Panc1 (cell line): ENCODE measurements around the gene MAP3K13. TPM values are rescaled to one million over a fixed set of nuclear protein-coding genes. Genes with fewer than 3 reads are reported as not detected.
A peak's percentile ranks its signal among the peaks of the same experiment; 100 is the strongest.
"Not testable (repeated sequence)": the region's sequence is repeated elsewhere in the genome, so short reads cannot be mapped to it uniquely, and the experiment has no call there.

Experiments used
- ATAC-seq: fragments of 200-7000 bp; cut with Tn5 transposase; 2 replicates; pipeline ENCODE4 v1.9.1; 2020; ENCODE audit warnings: mild to moderate bottlenecking, moderate library complexity
- BruUV-seq: library from RNA; stranded (reverse); fragments of 400-500 nt; replicated peaks from 2 replicates; lab custom pipeline; 2021; lab: Mats Ljungman, UMichigan
- CTCF ChIA-PET: fragments of 300-600 bp; sonication (Branson Sonifier 250); formaldehyde crosslinking; loops from one replicate; lab custom pipeline; 2022; ENCODE audit warnings: antibody characterized with exemption; lab: Charles Lee
- POLR2A ChIA-PET: fragments of 300-600 bp; sonication (Branson Sonifier 250); formaldehyde crosslinking; loops from one replicate; lab custom pipeline; 2022; ENCODE audit warnings: antibody characterized with exemption; lab: Charles Lee
- DNase-seq: peaks from one replicate; pipeline ENCODE4 v3.0.0-alpha.2; 2010; ENCODE audit warnings: low read depth, low spot score
- H3K27ac ChIP-seq: 2 replicates; pipeline ENCODE4 v1.5.1; 2011; ENCODE audit warnings: mild to moderate bottlenecking, low read length, inconsistent platforms
- H3K27me3 ChIP-seq: fragments of 200-500 bp; sonication (Bioruptor generic); 2 replicates; pipeline ENCODE4 v1.6.0; 2014; ENCODE audit warnings: low read length, inconsistent platforms; ENCODE audit not compliant: control insufficient read depth, insufficient read depth
- H3K36me3 ChIP-seq: fragments of 200-500 bp; sonication (Bioruptor generic); 2 replicates; pipeline ENCODE4 v1.5.1; 2014; ENCODE audit warnings: inconsistent platforms, mild to moderate bottlenecking, low read length, moderate library complexity; ENCODE audit not compliant: control insufficient read depth, insufficient read depth
- H3K4me1 ChIP-seq: 2 replicates; pipeline ENCODE4 v1.5.1; 2011; ENCODE audit warnings: inconsistent platforms, mild to moderate bottlenecking, low read length, moderate library complexity; ENCODE audit not compliant: control insufficient read depth, insufficient read depth
- H3K4me3 ChIP-seq, 2 experiments: 2 replicates each; pipeline ENCODE4 v1.5.1; 2011 to 2012; ENCODE audit warnings: low read depth in 2 of 2, low read length in 2 of 2, mild to moderate bottlenecking in 2 of 2, inconsistent platforms in 1 of 2, moderate library complexity in 1 of 2
- H3K9me3 ChIP-seq: fragments of 200-500 bp; sonication (Bioruptor generic); 2 replicates; pipeline ENCODE4 v1.5.1; 2014; ENCODE audit warnings: low read depth, mild to moderate bottlenecking, inconsistent platforms, low read length, moderate library complexity; ENCODE audit not compliant: control insufficient read depth, insufficient read depth
- CTCF ChIP-seq: fragments of 450-650 bp; IDR thresholded peaks from 2 replicates; pipeline ENCODE4 v1.5.1; 2017; ENCODE audit warnings: mild to moderate bottlenecking
- POLR2AphosphoS5 ChIP-seq: IDR thresholded peaks from 2 replicates; pipeline ENCODE4 v1.6.1; 2012; ENCODE audit warnings: mild to moderate bottlenecking, low read depth, low read length, moderate library complexity
- SIN3A ChIP-seq: IDR thresholded peaks from 2 replicates; pipeline ENCODE4 v1.6.1; 2012; ENCODE audit warnings: low read depth, mild to moderate bottlenecking, low read length, moderate library complexity, borderline replicate concordance; ENCODE audit not compliant: insufficient read depth
- TCF7L2 ChIP-seq: IDR thresholded peaks from 2 replicates; pipeline ENCODE4 v1.6.1; 2011; ENCODE audit warnings: mild to moderate bottlenecking, low read depth, low read length, inconsistent platforms
- in situ Hi-C: cut with HindIII; loops from 2 replicates; pipeline ENCODE4 v1.10.0; 2016; ENCODE audit warnings: low sequenced_read_pairs, low pct_unique_long_range_greater_than_20kb
- intact Hi-C: fragments of 100-400 bp; cut with micrococcal nuclease; formaldehyde crosslinking; loops from one replicate; pipeline ENCODE4 v1.10.0; 2022; ENCODE audit not compliant: unreplicated experiment
- total RNA-seq: library from RNA; stranded (reverse); gene quantifications from one replicate; pipeline ENCODE4 v1.2.1, GENCODE V29; 2021; ENCODE audit not compliant: unreplicated experiment
- TF ChIP-seq, protein P1 (sequence below), 2 experiments: IDR thresholded peaks; 2 replicates each; pipeline ENCODE4 v1.6.1; 2011 to 2012; ENCODE audit warnings: low read depth in 2 of 2, control low read depth in 1 of 2, low read length in 1 of 2, mild to moderate bottlenecking in 1 of 2, moderate library complexity in 1 of 2; ENCODE audit not compliant: insufficient read depth in 1 of 2

MAP3K13 gene
- total RNA-seq, 1 experiment from 2014 or later = 26.6 TPM

DNA sequence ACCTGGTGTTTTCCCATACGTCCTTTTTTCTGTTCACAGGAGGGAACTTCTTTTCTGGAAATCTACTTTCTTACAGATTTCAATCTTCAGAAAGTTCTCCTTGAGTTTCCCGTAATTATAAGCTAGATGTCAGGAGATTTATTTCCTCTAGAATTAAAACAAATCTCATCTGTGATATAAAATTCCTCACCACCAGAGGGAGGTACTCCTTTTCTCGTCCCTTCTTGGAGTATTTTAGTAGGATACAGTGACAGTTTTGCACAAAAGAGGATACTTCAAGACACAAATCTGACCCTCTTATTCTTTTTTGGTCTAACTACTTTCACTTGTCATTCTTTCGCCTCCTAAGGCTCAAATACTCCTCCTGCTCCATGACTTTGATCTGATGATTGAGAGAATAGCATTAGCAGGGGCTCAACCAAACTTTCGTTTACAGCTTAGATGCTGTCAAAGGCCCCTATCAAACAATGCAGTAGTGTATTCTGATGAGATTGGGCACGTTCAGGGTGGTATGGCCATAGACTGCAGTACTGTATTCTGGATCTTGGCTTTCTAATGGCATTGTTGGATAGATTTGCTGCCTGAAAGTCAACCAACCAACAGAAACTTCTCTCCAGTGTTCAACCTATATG, 97.9 kb downstream of the MAP3K13 start:
- POLR2A ChIA-PET = interaction anchor here (0.6 kb wide), 1 partner anchor 452 kb away, joined by 3 read pairs; no protein-coding TSS in a partner anchor
- peak; percentile 74 for ATAC-seq
- TF ChIP-seq, protein P1, sequence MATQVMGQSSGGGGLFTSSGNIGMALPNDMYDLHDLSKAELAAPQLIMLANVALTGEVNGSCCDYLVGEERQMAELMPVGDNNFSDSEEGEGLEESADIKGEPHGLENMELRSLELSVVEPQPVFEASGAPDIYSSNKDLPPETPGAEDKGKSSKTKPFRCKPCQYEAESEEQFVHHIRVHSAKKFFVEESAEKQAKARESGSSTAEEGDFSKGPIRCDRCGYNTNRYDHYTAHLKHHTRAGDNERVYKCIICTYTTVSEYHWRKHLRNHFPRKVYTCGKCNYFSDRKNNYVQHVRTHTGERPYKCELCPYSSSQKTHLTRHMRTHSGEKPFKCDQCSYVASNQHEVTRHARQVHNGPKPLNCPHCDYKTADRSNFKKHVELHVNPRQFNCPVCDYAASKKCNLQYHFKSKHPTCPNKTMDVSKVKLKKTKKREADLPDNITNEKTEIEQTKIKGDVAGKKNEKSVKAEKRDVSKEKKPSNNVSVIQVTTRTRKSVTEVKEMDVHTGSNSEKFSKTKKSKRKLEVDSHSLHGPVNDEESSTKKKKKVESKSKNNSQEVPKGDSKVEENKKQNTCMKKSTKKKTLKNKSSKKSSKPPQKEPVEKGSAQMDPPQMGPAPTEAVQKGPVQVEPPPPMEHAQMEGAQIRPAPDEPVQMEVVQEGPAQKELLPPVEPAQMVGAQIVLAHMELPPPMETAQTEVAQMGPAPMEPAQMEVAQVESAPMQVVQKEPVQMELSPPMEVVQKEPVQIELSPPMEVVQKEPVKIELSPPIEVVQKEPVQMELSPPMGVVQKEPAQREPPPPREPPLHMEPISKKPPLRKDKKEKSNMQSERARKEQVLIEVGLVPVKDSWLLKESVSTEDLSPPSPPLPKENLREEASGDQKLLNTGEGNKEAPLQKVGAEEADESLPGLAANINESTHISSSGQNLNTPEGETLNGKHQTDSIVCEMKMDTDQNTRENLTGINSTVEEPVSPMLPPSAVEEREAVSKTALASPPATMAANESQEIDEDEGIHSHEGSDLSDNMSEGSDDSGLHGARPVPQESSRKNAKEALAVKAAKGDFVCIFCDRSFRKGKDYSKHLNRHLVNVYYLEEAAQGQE (IDR thresholded peaks at IDR 0.05; ENCODE audit: insufficient read depth in 1 of 2, low read depth in 2 of 2, low read length in 1 of 2) = no peak
- no peak for TF ChIP-seq POLR2AphosphoS5
- TF ChIP-seq CTCF = peak; percentile 75
- TF ChIP-seq SIN3A = no peak
- TF ChIP-seq TCF7L2 = no peak

DNA sequence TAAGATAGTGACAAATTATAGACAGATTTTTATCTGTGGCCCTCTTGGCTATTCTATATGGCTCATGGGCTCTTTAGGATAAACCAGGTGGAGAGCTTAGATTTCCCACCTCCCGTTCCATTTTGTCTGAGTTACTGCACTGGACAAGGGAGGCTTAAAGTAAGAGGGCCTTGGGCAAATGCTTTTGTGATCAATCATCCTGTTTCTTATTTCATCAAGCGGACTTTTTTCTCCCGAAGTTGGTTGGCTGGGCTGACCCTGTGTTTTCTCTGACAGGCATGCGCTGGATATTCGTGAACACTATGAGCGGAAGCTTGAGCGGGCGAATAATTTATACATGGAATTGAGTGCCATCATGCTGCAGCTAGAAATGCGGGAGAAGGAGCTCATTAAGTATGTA, 102.5 kb downstream of the MAP3K13 start:
- no peak for DNase-seq
- no TSS peak for BruUV-seq
- in situ Hi-C loops (no loop called here), intact Hi-C loops (loop anchor here (10.0 kb wide), 1 partner anchor 89 kb away; the partner anchor contains the start of gene LIPH)
- no peaks in the 10 kb centered on the region for H3K9me3 ChIP-seq
- no peaks in the 10 kb centered on the region for H3K36me3 ChIP-seq
- H3K27me3 ChIP-seq = no peaks in the 10 kb centered on the region
- ChIA-PET POLR2A (interaction anchor here (0.6 kb wide), 1 partner anchor 339 kb away, joined by 3 read pairs; no protein-coding TSS in a partner anchor), CTCF (interaction anchor here (0.5 kb wide), 1 partner anchor 109 kb away, joined by 5 read pairs; no protein-coding TSS in a partner anchor)
- ATAC-seq = no peak
- no peak overlapping the region for H3K4me3 ChIP-seq
- no peak overlapping the region for H3K27ac ChIP-seq
- H3K4me1 ChIP-seq = no peaks in the 10 kb centered on the region
- no peak for TF ChIP-seq TCF7L2
- TF ChIP-seq SIN3A = no peak
- no peak for TF ChIP-seq POLR2AphosphoS5
- TF ChIP-seq, protein P1 (IDR thresholded peaks at IDR 0.05; ENCODE audit: insufficient read depth in 1 of 2, low read depth in 2 of 2, low read length in 1 of 2) = no peak
- TF ChIP-seq CTCF = no peak

More for the DNA sequence above, 97.9 kb downstream of the MAP3K13 start:
- no TSS peak for BruUV-seq
- Histone ChIP-seq H3K4me1 (no peaks in the 10 kb centered on the region), H3K27ac (no peak overlapping the region), H3K4me3 (no peak overlapping the region), H3K27me3 (no peaks in the 10 kb centered on the region), H3K36me3 (no peaks in the 10 kb centered on the region), H3K9me3 (no peaks in the 10 kb centered on the region)
- CTCF ChIA-PET = interaction anchor here (1.0 to 1.5 kb wide), 6 partner anchors 15 to 125 kb away, joined by 3 to 13 read pairs (median 5); partner anchors contain the start of gene SENP2
- in situ Hi-C loops (no loop called here), intact Hi-C loops (loop anchor here (5.0 to 10.0 kb wide), 2 partner anchors 94 to 116 kb away; partner anchors contain the start of gene LIPH)
- peak; percentile 32 for DNase-seq

DNA sequence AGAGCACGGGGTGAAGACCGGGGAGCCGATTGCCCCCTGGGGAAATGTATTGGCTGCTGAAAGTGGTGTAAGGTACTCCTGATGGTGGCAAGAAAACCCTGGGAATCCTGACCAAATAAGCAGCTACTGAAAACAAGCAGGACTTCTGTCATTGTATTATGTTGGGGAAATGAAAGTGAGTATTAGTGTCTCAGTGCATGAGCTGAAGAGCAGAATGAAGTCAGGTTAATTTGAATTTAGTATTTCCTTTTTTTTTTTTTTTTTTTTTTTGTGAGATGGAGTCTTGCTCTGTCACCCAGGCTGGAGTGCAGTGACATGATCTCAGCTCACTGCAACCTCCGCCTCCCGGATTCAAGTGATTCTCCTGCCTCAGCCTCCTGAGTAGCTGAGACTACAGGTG, 103.2 kb downstream of the MAP3K13 start:
- BruUV-seq, H3K27ac ChIP-seq, H3K36me3 ChIP-seq, H3K27me3 ChIP-seq, H3K4me3 ChIP-seq, H3K9me3 ChIP-seq, POLR2A ChIA-PET, DNase-seq, ATAC-seq, H3K4me1 ChIP-seq, in situ Hi-C loops: not testable (repeated sequence)
- intact Hi-C loops = loop anchor here (10.0 kb wide), 1 partner anchor 89 kb away; the partner anchor contains the start of gene LIPH
- CTCF ChIA-PET = interaction anchor here (0.5 kb wide), 1 partner anchor 108 kb away, joined by 5 read pairs; no protein-coding TSS in a partner anchor
